ENCODE data around the gene PSMC3.

PSMC3 gene

GRCh38 chr11:47413908-47414684, 12.1 kb downstream of the PSMC3 start:
- DNase-seq (ENCODE audit: low read depth in 2 of 2): no peak

DNA sequence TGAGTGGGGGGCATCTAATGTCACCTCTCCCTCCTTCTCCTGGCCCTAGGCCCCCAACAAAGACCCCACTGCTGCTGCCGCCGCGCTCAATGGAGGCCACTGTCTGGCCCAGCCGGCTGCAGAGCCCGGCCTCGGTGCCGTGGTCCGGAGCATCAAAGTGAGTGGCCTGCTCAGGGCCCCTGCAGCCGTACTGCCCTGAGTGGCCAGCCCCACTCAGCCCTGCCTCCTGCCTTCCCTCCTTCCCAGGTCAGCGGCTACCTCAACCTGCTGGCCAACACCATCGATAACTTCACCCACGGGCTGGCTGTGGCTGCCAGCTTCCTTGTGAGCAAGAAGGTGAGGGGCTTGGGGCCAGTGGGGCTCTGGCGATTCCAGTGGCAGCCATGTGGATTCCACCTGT, 12.9 kb downstream of the PSMC3 start:
- no peak for DNase-seq (ENCODE audit: low read depth in 2 of 2)

DNA sequence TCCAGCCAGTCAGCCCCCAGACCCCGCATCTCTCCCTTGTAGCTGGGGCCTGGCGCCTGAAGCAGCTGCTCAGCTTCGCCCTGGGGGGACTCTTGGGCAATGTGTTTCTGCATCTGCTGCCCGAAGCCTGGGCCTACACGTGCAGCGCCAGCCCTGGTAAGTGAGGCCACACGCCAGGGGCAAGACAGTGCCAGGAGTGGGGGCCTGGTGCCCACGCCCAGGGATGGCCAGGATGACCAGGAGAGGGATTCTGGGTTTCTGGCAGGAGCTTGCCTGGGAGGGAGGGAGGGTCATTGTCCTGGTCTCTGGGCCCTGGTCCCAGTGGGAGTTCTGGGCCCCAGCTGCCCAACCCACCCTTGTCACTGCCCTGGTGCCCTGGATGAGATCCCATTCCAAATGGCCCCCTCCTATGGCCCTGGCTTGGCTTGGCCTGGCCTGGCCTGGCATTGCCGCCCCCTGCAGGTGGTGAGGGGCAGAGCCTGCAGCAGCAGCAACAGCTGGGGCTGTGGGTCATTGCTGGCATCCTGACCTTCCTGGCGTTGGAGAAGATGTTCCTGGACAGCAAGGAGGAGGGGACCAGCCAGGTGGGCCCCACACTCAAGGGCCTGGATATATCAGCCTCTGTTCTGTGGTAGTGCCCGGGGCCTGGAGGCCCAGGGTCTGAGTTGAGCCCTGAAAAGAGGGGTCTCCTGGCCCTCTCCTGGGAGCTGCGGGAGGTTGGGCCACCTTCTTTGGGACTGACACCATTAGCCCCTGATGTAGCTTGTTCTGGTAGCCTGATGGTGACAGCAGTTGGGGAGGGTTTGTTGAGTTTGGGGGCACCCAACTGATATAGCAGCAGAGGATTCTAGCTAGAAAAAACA, 14.1 kb downstream of the PSMC3 start:
- DNase-seq (ENCODE audit: low read depth in 2 of 2): no peak

DNA sequence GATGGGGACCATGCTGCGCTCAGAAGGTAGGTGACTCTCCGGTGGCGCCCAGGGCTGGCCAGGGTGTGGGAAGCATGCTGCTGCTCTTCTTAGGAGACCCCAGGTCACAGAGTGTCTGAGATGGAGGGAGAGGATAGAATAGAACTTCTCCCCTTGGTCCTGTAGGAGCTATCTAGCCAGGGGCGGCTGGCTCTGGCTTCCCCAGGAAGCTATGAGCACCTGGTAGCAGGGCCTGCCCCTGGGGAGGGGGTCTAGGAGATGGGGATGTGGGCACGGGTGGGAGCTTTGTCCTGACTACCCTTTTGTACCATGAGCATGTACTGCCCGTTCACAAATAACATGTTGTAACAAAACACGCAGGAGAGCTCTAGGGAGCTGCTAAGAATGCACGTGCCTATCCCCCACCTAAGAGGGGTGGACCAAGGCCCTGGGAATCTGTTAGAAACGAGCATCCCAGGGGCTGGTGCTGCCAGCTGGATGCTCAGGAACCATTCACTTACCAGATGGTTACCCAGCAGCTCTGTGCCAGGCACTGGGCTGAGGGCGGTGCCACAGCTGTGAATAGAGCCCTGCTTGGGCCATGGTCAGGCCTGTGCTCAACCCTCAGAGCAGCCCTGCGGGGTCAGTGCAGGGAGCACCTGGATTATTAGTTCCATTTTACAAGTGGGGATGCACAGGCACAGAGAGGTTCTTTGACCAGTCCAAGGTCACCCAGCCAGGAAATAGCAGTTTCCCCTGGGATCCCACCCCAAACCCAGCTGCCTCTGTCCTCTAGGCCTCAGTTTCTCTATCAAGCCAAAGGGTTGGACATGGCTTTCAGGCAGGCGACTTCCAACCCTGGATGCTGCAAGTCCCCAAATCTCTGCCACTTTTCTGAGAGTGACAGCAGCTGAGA, 15.6 kb downstream of the PSMC3 start:
- no peak for DNase-seq (ENCODE audit: low read depth in 2 of 2)

DNA sequence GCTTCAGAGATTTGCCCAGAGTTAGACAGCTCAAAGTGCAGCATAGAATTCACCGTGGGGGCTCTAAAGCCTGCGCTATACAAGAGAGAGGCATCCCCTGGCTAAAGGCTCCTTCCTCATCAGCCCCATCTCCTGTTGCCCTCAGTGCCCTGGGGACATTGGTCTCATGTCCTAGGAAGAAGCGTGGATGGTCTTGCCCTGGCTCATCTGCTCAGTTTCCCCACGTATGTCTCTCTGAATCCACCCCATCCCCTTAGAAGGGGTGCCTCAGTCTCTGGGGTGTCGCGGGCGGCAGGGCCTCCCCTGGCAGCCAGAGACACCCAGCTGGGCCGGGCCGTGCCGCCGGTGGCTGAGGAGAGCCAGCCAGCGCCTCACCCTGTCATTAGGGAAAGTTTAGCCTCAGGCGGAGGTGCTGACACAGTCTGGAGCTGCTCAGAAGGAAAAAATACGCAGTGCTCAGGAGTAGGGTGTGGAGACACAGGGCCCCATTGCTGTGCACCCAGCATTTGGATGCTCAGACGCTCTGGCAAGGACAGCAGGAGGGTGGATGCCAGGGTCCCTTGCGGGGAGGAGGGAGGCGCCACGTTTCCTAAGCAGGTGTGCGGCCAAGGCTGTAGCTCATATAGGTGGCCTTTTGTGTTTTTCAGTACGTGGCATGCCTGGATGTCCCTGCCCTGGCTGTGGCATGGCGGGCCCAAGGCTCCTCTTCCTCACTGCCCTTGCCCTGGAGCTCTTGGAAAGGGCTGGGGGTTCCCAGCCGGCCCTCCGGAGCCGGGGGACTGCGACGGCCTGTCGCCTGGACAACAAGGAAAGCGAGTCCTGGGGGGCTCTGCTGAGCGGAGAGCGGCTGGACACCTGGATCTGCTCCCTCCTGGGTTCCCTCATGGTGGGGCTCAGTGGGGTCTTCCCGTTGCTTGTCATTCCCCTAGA, 16.5 kb downstream of the PSMC3 start:
- no peak for DNase-seq (ENCODE audit: low read depth in 2 of 2)

DNA sequence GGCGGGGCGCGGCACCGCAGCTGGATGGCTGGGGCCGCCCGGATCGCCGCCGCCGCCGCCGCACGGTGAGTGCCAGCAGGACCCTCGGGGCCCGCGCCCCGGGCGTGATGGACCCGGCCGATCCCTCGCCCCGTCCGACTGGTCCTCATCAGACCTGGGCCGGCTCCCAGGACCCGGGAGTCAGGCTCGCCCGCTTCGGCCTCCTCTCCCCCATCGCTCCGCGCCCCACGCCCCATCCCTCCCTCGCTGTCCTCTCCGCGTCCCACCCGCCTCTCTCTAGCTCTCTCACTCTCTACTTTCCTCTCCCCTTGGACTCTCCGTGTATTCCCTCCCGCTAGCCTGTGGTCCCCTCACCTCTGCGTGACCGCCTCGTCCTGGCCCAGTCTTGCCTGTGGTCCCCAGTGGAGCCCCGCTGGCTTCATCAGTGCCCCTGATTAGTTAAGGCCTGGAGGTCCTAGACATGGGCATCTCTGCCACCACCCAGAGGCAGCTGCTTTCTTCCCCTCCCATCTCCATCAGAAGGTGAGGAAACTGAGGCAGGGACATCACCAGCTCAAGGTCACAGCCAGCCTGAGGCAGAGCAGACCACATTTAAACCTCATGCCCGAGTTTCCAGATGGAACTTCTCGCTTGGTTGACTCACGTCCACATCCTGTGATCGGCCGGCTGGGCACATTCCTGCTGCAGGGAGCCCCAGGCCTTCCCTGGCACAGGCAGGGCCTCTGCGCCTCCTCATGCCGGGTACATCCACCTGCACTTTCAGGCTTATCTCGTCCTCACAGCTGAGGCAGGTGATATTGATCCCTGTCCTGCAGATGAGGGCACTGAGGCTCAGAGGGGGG, 17.4 kb downstream of the PSMC3 start:
- no peak for DNase-seq (ENCODE audit: low read depth in 2 of 2)

GRCh38 chr11:47407746-47408590, 18.3 kb downstream of the PSMC3 start, which contains the start of gene SLC39A13:
SLC39A13 (plus strand) TSS chr11:47408590; CDS start chr11:47410095, 1,505 bp downstream.
- DNase-seq (ENCODE audit: low read depth in 2 of 2): peak; percentile 83 to 86

GRCh38 chr11:47406896-47407745, 19.1 kb downstream of the PSMC3 start:
- no peak for DNase-seq (ENCODE audit: low read depth in 2 of 2)

- no peak for DNase-seq (ENCODE audit: low read depth in 2 of 2)
Measured at GRCh38 chr11:47403571-47403970, 22.7 kb downstream of the PSMC3 start.

GRCh38 chr11:47403135-47403534, 23.1 kb downstream of the PSMC3 start:
- no peak for DNase-seq (ENCODE audit: low read depth in 2 of 2)

DNA sequence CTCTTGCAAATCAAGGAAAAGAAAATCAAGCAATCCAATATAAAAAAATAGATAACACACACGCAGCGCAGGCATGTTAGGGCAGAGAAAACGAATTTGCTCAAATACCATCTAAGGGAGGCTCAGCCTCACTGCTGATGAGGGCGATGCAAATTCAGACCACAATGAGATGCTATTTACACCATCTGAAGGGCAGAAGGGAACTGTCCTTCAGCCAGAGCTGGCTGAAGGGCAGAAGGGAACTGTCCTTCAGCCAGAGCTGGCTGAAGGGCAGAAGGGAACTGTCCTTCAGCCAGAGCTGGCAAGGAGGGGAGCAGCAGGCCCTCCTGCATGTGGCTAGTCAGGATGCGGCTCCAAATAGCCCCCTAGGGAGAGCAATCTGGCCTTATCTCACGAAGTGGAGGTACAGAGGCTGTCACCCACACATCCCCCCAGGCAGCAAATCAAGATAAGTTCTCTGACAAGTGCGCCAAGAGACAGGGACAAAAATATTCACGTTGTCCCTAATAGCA, 25.4 kb downstream of the PSMC3 start:
- DNase-seq (ENCODE audit: low read depth in 2 of 2): no peak

- no peak for DNase-seq (ENCODE audit: low read depth in 2 of 2)
Measured at GRCh38 chr11:47399860-47400767, 26.1 kb downstream of the PSMC3 start.

- no peak for DNase-seq (ENCODE audit: low read depth in 2 of 2)
Measured at GRCh38 chr11:47398551-47398950, 27.7 kb downstream of the PSMC3 start.

DNA sequence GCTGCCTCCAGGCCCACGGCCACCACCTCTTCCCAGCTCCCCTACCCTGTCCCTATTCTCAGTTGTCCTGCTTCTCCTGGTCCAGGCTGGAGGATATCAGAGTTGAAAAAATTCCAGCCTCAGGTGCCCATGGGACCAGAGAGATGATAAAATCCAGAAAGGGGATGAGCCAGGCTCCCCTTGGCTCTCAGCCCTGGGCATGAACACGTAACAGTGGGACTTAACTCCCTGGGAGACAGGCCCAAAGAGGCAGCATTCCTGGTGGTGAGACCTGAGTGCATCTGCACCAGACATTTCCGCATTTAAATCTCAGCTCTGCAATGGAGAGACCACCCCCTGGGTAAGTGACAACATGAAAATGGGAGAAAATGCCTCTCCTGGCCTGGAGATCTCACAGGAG, 28.2 kb downstream of the PSMC3 start:
- DNase-seq (ENCODE audit: low read depth in 2 of 2): no peak

GRCh38 chr11:47396049-47396320, 30.3 kb downstream of the PSMC3 start:
- DNase-seq (ENCODE audit: low read depth in 2 of 2): no peak

DNA sequence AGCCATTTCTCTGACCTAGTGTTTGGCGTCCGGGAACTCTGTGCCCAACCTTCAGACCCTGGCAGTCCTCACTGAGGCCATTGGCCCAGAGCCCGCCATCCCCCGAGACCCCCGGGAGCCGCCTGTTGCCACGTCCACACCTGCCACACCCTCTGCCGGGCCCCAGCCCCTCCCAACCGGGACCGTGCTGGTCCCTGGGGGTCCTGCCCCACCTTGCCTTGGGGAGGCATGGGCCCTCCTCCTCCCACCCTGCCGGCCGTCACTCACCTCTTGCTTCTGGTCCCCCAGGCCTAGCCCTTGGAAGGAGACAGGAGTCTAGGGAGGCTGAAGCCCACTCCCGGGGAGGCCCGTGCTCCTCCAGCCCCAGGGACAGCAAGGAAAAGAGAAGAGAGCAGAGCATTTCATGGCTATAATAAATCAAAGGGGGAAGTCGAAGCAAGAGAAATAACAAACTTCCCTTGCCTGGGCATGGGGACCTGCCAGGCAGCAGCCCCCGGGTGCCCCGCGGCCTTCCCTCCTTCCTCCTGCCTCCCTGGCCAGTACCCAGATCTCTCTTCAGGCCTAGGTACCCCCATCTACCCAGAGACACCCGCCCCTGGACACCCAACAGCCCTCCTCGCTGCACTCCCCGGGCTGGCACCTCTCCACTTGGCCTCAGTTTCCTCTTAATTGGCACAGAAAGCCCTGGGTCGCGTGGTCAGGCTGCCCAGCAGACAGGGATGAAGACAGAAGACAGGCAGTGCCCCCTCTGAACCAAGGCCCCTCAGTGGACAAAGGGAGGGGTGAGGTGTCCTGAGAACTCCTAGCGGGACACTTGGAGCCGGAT, 30.8 kb downstream of the PSMC3 start:
- no peak for DNase-seq (ENCODE audit: low read depth in 2 of 2)
